AG09309 (cell line): Measurements from ENCODE around the gene CCDC190.
A peak's percentile ranks its signal among the peaks of the same experiment; 100 is the strongest.

Experiments used
- DNase-seq: peaks from one replicate; pipeline ENCODE4 v3.0.0-alpha.2; 2010; ENCODE audit warnings: low read depth
- H3K4me3 ChIP-seq: 2 replicates; pipeline ENCODE4 v1.5.1; 2011; ENCODE audit warnings: mild to moderate bottlenecking, low read depth, low read length, moderate library complexity; ENCODE audit not compliant: control insufficient read depth
- CTCF ChIP-seq: IDR thresholded peaks from 2 replicates; pipeline ENCODE4 v1.5.1; 2011; ENCODE audit warnings: mild to moderate bottlenecking, low read depth, low read length, inconsistent platforms; ENCODE audit not compliant: insufficient read depth, control insufficient read depth; ENCODE audit errors: missing control alignments

Gene CCDC190

GRCh38 chr1:162854245-162854882, 6.6 kb downstream of the CCDC190 start:
- DNase-seq: peak; percentile 28
- H3K4me3 ChIP-seq: no peak overlapping the region
- TF ChIP-seq CTCF: peak; percentile 78

- no peak for TF ChIP-seq CTCF
- H3K4me3 ChIP-seq: no peak overlapping the region
- DNase-seq: no peak
These were observed 9.6 kb downstream of the CCDC190 start for GRCh38 chr1:162851341-162851740.

DNA sequence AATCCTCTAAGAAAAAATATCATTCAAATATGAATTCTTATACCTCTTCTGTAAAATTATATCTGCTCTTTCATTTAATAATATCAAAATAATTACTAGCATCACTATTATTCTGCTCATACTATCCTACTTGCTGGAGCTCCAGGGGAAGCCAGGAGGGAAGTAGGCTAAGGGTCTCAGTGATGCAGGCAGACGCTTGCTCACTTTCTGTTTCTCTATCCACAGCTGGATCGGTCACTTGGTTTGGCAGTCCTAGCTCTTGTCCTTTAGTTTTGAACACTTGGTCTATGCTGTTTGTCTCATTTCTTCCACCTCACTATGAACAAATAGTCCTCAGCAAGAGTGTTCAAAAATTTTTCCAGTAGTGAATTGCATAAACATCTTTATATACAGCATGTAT, 11.3 kb downstream of the CCDC190 start:
- no peak for TF ChIP-seq CTCF

DNA sequence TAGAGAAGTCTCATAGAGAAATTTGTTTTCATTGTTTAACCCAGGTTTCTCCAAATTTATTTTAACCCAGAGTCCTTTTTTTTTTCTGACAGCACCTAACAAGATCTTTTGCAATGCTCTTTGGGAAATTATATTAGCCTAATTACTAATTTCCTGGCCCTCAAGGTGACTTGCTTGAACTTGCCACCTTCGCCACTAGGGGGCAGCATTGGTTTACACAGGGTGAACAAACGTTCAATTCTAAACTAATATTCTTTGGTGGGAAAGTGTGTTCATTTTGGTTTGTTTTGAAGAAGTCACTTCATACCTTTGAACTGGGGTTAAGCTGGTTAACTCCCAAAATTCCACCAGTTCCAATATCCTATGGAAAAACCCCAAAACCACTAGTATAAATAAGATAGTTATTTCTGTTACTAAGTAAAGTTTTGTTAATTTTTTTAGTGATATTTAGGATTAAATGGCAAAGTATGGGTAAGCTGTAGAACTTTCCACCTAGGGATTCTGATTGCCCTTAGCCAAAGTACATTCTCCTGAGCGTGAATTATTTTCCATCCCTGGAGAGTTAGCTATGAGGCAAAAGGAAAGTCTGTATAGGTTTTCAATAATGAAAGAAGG, 13.0 kb downstream of the CCDC190 start:
- peak; percentile 89 for TF ChIP-seq CTCF
- DNase-seq: peak; percentile 33
- H3K4me3 ChIP-seq: no peak overlapping the region

More for the DNA sequence above, 11.3 kb downstream of the CCDC190 start:
- no peak overlapping the region for H3K4me3 ChIP-seq
- DNase-seq: no peak

DNA sequence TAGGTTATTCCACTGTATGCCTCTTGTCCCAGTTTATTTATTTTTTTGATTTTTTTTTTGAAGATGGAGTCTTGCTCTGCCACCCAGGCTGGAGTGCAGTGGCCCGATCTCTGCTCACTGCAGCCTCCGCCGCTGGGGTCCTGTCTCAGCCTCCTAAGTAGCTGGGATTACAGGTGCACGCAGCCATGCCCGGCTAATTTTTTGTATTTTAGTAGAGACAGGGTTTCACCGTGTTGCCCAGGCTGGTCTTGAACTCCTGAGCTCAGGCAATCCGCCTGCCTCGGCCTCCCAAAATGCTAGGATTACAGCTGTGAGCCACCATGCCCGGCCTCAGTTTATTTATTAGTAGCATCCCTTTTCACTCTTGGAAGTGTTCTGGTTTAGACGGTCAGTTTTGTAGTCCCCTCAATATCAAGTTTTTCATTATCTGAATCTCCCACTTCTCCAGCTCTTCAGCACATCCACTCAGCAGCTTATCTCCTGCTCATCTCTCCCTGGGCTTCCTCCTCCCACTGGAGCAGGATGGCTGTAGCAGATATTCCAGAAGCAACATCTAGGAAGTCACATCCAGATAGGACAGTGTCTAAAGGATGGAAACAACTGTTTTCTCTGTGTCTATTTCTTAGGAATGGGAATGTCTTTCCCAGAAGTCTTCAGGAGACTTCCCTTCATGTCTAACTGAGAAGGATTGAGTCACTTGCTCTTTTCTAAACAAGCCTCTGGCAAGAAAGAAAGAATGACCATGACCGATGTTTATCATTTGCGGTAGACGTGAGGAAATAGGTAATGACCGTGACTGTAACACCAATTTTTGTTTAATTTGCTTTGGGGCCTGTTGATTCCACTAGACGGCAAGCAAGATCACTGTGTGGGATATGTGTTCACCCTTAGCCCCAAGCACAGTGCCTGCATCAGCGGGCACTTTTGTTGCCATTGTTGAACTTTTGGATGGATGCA, 14.4 kb downstream of the CCDC190 start:
- H3K4me3 ChIP-seq: no peak overlapping the region
- TF ChIP-seq CTCF: no peak
- DNase-seq: peak; percentile 17

GRCh38 chr1:162844153-162844552, 16.8 kb downstream of the CCDC190 start:
- H3K4me3 ChIP-seq: no peak overlapping the region
- no peak for TF ChIP-seq CTCF
- no peak for DNase-seq
